PFSK-1 (cell line): ENCODE measurements around the gene TAOK3.

Source experiments
- FOXP2 ChIP-seq: optimal IDR thresholded peaks from 2 replicates; pipeline ENCODE3; 2011; ENCODE audit warnings: borderline replicate concordance, control low read depth, inconsistent platforms; ENCODE audit not compliant: insufficient read depth; ENCODE audit errors: extremely low read length, extremely low read depth
- POLR2AphosphoS5 ChIP-seq: IDR thresholded peaks from 2 replicates; pipeline ENCODE4 v1.6.1; 2012; ENCODE audit warnings: low read depth, mild to moderate bottlenecking, control low read depth, low read length, moderate library complexity
- SIN3A ChIP-seq: IDR thresholded peaks from 2 replicates; pipeline ENCODE4 v1.6.1; 2012; ENCODE audit warnings: mild to moderate bottlenecking, low read length, moderate library complexity, borderline replicate concordance; ENCODE audit not compliant: insufficient read depth
- TAF1 ChIP-seq: IDR thresholded peaks from 2 replicates; pipeline ENCODE4 v1.6.1; 2012; ENCODE audit warnings: low read length, control low read depth, borderline replicate concordance; ENCODE audit not compliant: insufficient read depth
- TF ChIP-seq, protein P1 (sequence below), 2 experiments: IDR thresholded peaks; 2 replicates each; pipeline versions ENCODE4 v1.6.1 to v1.8.0; 2011 to 2012; ENCODE audit warnings: low read depth in 2 of 2, low read length in 2 of 2, control low read depth in 1 of 2, inconsistent platforms in 1 of 2, mild to moderate bottlenecking in 1 of 2, moderate library complexity in 1 of 2; ENCODE audit not compliant: insufficient read depth in 1 of 2

Gene TAOK3

GRCh38 chr12:118150625-118151024 is 222.1 kb downstream of the TAOK3 start:
- TF ChIP-seq POLR2AphosphoS5 (no peak), SIN3A (no peak), TAF1 (no peak)
- TF ChIP-seq, protein P1, sequence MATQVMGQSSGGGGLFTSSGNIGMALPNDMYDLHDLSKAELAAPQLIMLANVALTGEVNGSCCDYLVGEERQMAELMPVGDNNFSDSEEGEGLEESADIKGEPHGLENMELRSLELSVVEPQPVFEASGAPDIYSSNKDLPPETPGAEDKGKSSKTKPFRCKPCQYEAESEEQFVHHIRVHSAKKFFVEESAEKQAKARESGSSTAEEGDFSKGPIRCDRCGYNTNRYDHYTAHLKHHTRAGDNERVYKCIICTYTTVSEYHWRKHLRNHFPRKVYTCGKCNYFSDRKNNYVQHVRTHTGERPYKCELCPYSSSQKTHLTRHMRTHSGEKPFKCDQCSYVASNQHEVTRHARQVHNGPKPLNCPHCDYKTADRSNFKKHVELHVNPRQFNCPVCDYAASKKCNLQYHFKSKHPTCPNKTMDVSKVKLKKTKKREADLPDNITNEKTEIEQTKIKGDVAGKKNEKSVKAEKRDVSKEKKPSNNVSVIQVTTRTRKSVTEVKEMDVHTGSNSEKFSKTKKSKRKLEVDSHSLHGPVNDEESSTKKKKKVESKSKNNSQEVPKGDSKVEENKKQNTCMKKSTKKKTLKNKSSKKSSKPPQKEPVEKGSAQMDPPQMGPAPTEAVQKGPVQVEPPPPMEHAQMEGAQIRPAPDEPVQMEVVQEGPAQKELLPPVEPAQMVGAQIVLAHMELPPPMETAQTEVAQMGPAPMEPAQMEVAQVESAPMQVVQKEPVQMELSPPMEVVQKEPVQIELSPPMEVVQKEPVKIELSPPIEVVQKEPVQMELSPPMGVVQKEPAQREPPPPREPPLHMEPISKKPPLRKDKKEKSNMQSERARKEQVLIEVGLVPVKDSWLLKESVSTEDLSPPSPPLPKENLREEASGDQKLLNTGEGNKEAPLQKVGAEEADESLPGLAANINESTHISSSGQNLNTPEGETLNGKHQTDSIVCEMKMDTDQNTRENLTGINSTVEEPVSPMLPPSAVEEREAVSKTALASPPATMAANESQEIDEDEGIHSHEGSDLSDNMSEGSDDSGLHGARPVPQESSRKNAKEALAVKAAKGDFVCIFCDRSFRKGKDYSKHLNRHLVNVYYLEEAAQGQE (IDR thresholded peaks at IDR 0.05; ENCODE audit: insufficient read depth in 1 of 2, low read depth in 2 of 2, low read length in 2 of 2), result no peak

GRCh38 chr12:118148287-118148686 is 224.4 kb downstream of the TAOK3 start:
- no peak for TF ChIP-seq POLR2AphosphoS5

DNA sequence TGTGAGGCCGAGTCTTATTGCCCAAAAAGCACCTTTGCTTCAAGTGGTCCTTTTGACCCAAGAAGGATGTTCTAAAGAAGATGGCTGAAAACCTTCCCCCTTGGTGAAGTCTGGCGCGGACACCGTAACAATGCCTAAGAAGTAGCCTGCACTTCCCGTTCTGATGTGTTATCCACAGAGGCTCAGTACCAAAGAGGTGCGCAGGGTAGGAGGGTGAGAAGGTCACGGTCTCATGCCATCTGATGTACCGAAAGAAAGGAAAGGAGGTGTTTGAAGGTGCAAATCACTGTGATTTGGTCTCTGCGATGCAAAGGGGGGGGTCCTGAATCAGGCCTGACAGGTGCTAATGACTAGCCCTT is 226.9 kb downstream of the TAOK3 start:
- TF ChIP-seq TAF1, result no peak
- TF ChIP-seq POLR2AphosphoS5, result no peak
- TF ChIP-seq, protein P1 (IDR thresholded peaks at IDR 0.05; ENCODE audit: insufficient read depth in 1 of 2, low read depth in 2 of 2, low read length in 2 of 2), result no peak
- no peak for TF ChIP-seq SIN3A
- TF ChIP-seq FOXP2, result no peak

GRCh38 chr12:118145113-118145797 is 227.5 kb downstream of the TAOK3 start:
- no peak for TF ChIP-seq SIN3A
- TF ChIP-seq TAF1, result no peak
- TF ChIP-seq POLR2AphosphoS5, result no peak

DNA sequence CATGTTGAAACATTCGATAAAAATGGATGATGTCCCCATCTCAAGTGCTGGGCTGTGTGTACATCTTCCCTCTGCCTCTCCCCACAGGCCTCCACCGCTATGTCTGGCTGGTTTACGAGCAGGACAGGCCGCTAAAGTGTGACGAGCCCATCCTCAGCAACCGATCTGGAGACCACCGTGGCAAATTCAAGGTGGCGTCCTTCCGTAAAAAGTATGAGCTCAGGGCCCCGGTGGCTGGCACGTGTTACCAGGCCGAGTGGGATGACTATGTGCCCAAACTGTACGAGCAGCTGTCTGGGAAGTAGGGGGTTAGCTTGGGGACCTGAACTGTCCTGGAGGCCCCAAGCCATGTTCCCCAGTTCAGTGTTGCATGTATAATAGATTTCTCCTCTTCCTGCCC is 228.2 kb downstream of the TAOK3 start:
- TF ChIP-seq, protein P1 (IDR thresholded peaks at IDR 0.05; ENCODE audit: insufficient read depth in 1 of 2, low read depth in 2 of 2, low read length in 2 of 2), result no peak
- TF ChIP-seq FOXP2 (no peak), POLR2AphosphoS5 (no peak)

GRCh38 chr12:118140825-118141224 is 231.9 kb downstream of the TAOK3 start:
- TF ChIP-seq, protein P1 (IDR thresholded peaks at IDR 0.05; ENCODE audit: insufficient read depth in 1 of 2, low read depth in 2 of 2, low read length in 2 of 2), result no peak
- TF ChIP-seq TAF1, result no peak
- TF ChIP-seq SIN3A, result no peak
- TF ChIP-seq FOXP2, result no peak
- no peak for TF ChIP-seq POLR2AphosphoS5
